Panc1 (cell line): ENCODE results near the gene GALNT18.

ENCODE experiments used
- CTCF ChIP-seq: fragments of 450-650 bp; IDR thresholded peaks from 2 replicates; pipeline ENCODE4 v1.5.1; 2017; ENCODE audit warnings: mild to moderate bottlenecking
- POLR2AphosphoS5 ChIP-seq: IDR thresholded peaks from 2 replicates; pipeline ENCODE4 v1.6.1; 2012; ENCODE audit warnings: mild to moderate bottlenecking, low read depth, low read length, moderate library complexity

- TF ChIP-seq CTCF: no peak
- no peak for TF ChIP-seq POLR2AphosphoS5
Observed at GRCh38 chr11:11401960-11402535, 219.8 kb downstream of the GALNT18 start.
